AG09309 (cell line): ENCODE results near the gene SERPINH1.
"Not testable (repeated sequence)": the region's sequence is repeated elsewhere in the genome, so short reads cannot be mapped to it uniquely, and the experiment has no call there.

Experiments
- DNase-seq: peaks from one replicate; pipeline ENCODE4 v3.0.0-alpha.2; 2010; ENCODE audit warnings: low read depth
- H3K4me3 ChIP-seq: 2 replicates; pipeline ENCODE4 v1.5.1; 2011; ENCODE audit warnings: mild to moderate bottlenecking, low read depth, low read length, moderate library complexity; ENCODE audit not compliant: control insufficient read depth
- TF ChIP-seq, protein P1 (sequence below): IDR thresholded peaks from 2 replicates; pipeline ENCODE4 v1.5.1; 2011; ENCODE audit warnings: mild to moderate bottlenecking, low read depth, low read length, inconsistent platforms; ENCODE audit not compliant: insufficient read depth, control insufficient read depth; ENCODE audit errors: missing control alignments

The SERPINH1 gene

DNA sequence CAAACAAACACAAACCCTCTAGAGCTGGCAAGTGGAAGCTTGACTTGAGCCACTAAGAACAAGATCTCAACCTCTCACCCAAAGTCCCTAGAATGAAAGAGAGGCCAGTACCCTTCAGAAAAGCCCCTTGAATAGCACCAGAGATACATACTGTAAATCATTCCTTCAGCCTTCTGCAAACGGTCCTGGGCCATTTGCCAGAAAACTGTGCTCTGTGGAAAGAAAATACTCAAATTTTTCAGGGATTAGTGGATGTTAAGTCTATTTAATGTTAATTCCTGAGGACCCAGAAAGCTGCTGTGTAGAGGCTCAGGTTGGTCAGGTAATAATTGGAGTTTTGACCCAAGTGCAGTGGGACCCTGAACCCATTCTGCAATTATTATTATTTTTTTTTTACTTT, 16.9 kb downstream of the SERPINH1 start:
- no peak overlapping the region for H3K4me3 ChIP-seq
- no peak for DNase-seq
- TF ChIP-seq, protein P1, sequence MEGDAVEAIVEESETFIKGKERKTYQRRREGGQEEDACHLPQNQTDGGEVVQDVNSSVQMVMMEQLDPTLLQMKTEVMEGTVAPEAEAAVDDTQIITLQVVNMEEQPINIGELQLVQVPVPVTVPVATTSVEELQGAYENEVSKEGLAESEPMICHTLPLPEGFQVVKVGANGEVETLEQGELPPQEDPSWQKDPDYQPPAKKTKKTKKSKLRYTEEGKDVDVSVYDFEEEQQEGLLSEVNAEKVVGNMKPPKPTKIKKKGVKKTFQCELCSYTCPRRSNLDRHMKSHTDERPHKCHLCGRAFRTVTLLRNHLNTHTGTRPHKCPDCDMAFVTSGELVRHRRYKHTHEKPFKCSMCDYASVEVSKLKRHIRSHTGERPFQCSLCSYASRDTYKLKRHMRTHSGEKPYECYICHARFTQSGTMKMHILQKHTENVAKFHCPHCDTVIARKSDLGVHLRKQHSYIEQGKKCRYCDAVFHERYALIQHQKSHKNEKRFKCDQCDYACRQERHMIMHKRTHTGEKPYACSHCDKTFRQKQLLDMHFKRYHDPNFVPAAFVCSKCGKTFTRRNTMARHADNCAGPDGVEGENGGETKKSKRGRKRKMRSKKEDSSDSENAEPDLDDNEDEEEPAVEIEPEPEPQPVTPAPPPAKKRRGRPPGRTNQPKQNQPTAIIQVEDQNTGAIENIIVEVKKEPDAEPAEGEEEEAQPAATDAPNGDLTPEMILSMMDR = no peak

GRCh38 chr11:75579841-75580240, 17.8 kb downstream of the SERPINH1 start:
- no peak overlapping the region for H3K4me3 ChIP-seq
- TF ChIP-seq, protein P1 = no peak

DNA sequence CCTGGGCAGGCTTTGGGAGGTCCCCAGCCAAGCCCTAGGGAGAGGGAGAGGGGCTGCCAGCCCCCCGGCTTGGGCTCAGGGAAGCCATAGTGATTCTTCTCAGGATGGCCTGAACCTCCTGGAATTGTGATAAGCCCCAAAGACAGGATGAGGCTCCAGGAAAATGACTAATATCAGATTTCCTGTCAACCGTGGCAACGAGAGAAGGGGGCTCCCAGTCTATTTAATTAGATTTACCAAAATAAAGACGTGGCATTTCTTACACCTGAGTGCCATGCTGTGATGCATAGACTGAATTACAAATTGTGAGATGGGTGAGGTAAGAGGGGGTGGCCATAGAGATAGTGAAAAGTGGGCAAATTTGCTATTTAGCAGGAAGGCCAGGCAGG, 20.4 kb downstream of the SERPINH1 start:
- TF ChIP-seq, protein P1 = no peak
- DNase-seq = no peak
- peak overlapping the region; percentile 93 for H3K4me3 ChIP-seq

More at GRCh38 chr11:75579841-75580240, 17.8 kb downstream of the SERPINH1 start:
- no peak for DNase-seq

DNA sequence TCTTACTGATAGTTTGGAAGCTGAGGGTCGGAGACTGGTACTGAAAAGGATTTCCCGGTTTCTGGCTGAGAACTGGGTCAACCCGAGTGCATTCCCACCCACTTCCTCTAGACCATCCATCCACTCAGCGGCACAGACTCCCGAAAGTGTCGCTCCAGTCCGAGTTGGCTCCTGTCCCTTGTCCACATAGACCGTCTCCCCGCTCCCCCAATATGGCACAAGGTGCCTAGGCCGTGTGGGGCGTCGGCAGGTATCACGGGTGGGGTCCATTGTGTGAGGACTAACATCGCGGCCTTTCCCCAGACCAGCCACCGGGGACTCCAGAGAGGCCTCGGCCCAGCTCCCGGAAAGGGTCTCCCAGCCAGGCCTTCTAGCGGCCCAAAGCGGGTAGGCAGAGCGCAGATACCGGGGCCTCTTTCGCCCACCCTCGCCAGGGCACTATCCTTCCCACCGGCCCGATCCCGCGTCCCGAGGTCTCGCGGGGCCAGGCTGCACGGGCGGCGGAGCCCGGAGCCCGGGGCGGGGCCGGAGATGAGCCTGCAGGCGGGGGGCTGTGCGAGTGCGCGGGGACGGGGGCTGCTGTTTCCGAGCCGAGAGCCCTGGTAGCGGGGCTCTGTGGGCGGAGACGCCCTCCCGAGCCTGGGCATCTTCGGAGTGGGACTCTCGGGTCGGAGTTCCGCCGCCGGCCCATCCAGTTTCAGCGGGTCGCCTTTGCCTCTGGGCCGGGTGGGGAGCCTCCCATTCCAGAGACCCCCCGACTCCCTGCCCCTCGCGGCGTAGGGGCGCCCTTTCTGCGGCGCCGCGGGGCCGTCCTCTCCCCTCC, 21.1 kb downstream of the SERPINH1 start:
- no peak for DNase-seq
- TF ChIP-seq, protein P1 = no peak
- peak overlapping the region; percentile 93 for H3K4me3 ChIP-seq

- no peak for DNase-seq
- TF ChIP-seq, protein P1 = no peak
- peak overlapping the region; percentile 93 for H3K4me3 ChIP-seq
Observed at GRCh38 chr11:75583718-75584658, 21.9 kb downstream of the SERPINH1 start.

DNA sequence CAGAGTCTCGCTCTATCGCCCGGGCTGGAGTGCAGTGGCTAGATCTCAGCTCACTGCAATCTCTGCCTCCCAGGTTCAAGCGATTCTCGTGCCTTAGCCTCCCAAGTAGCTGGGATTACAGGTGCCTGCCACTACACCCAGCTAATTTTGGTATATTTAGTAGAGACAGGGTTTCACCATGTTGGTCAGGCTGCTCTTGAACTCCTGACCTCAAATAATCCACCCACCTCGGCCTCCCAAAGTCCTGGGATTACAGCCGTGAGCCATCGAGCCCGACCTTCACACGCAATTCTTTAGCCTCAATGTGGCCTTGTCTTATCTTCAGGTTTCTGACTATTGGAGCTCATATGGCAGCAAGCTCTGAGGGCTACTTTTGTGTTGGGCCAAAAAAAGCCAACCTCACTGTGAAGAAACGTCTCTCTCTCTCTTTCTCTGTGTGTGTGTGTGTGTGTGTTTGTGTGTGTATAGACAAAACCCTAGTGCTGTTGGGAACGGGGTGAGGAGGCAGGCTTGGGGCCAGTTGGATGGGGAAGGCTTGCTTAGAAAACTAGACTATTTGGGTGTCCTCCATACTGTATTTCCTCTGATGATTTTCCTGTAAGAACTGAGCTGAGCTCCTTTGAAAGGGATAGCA, 22.7 kb downstream of the SERPINH1 start:
- not testable (repeated sequence) for H3K4me3 ChIP-seq, DNase-seq

GRCh38 chr11:75585293-75585670, 23.2 kb downstream of the SERPINH1 start:
- H3K4me3 ChIP-seq = no peak overlapping the region
- no peak for DNase-seq
- TF ChIP-seq, protein P1 = no peak
